Smooth muscle cell of the brain vasculature (primary cell): ENCODE results near the gene ZFHX2.
"Not testable (repeated sequence)": the region's sequence is repeated elsewhere in the genome, so short reads cannot be mapped to it uniquely, and the experiment has no call there.

Experiments
- DNase-seq: peaks from one replicate; pipeline ENCODE4 v3.0.0-alpha.2; 2012; ENCODE audit warnings: low read depth, low spot score

Gene ZFHX2

GRCh38 chr14:23540141-23540469 is 11.5 kb downstream of the ZFHX2 start:
- DNase-seq, result no peak

GRCh38 chr14:23539248-23540140 is 12.1 kb downstream of the ZFHX2 start:
- DNase-seq, result no peak

GRCh38 chr14:23538785-23539184 is 12.8 kb downstream of the ZFHX2 start:
- no peak for DNase-seq

- DNase-seq, result no peak
Observed at GRCh38 chr14:23538050-23538718, 13.4 kb downstream of the ZFHX2 start.

- DNase-seq, result no peak
Observed at GRCh38 chr14:23537351-23538049, 14.1 kb downstream of the ZFHX2 start.

- DNase-seq, result not testable (repeated sequence)
Observed at GRCh38 chr14:23536906-23537305, 14.7 kb downstream of the ZFHX2 start.

- no peak for DNase-seq
Observed at GRCh38 chr14:23536494-23536893, 15.1 kb downstream of the ZFHX2 start.

GRCh38 chr14:23535943-23536342 is 15.6 kb downstream of the ZFHX2 start:
- DNase-seq, result no peak

- DNase-seq, result no peak
Observed at GRCh38 chr14:23533652-23534435, 17.7 kb downstream of the ZFHX2 start.

- DNase-seq, result no peak
Observed at GRCh38 chr14:23532658-23533057, 18.9 kb downstream of the ZFHX2 start.

- no peak for DNase-seq
Observed at GRCh38 chr14:23531391-23531790, 20.2 kb downstream of the ZFHX2 start.

- no peak for DNase-seq
Observed at GRCh38 chr14:23530375-23531055, 21.1 kb downstream of the ZFHX2 start.

- no peak for DNase-seq
Observed at GRCh38 chr14:23529016-23529415, 22.5 kb downstream of the ZFHX2 start.

- no peak for DNase-seq
Observed at GRCh38 chr14:23528555-23528954, 23.0 kb downstream of the ZFHX2 start.

- no peak for DNase-seq
Observed at GRCh38 chr14:23525611-23526010, 26.0 kb downstream of the ZFHX2 start.

- DNase-seq, result no peak
Observed at GRCh38 chr14:23524954-23525353, 26.6 kb downstream of the ZFHX2 start.

GRCh38 chr14:23523229-23524016 is 28.1 kb downstream of the ZFHX2 start:
- DNase-seq, result no peak

GRCh38 chr14:23522643-23523198 is 28.8 kb downstream of the ZFHX2 start:
- no peak for DNase-seq

- no peak for DNase-seq
Observed at GRCh38 chr14:23521785-23522640, 29.6 kb downstream of the ZFHX2 start.
